WTC11 (cell line): Measurements from ENCODE around the gene GABBR1. TPM values are rescaled to one million over a fixed set of nuclear protein-coding genes. Genes with fewer than 3 reads are reported as not detected.
"Not testable (repeated sequence)": the region's sequence is repeated elsewhere in the genome, so short reads cannot be mapped to it uniquely, and the experiment has no call there.

Source experiments
- ATAC-seq: fragments of 200-7000 bp; cut with Tn5 transposase; 2 replicates; pipeline ENCODE4 v1.10.0; 2021; ENCODE audit warnings: mild to moderate bottlenecking, moderate library complexity
- CTCF ChIA-PET: fragments of 300-600 bp; sonication (Branson Sonifier 250); formaldehyde crosslinking; loops from one replicate; lab custom pipeline; 2021; ENCODE audit warnings: antibody characterized with exemption; lab: Charles Lee
- POLR2A ChIA-PET: fragments of 350-600 bp; sonication (Branson Sonifier 250); formaldehyde crosslinking; loops from one replicate; lab custom pipeline; 2021; ENCODE audit warnings: antibody characterized with exemption; lab: Charles Lee
- DNase-seq: peaks from one replicate; pipeline ENCODE4 v3.0.0; 2021; ENCODE audit warnings: low spot score
- H3K27ac Mint-ChIP-seq: 2 replicates; pipeline ENCODE4 v1.8.0; 2021; ENCODE audit warnings: mixed read lengths
- H3K27me3 Mint-ChIP-seq: 2 replicates; pipeline ENCODE4 v1.8.0; 2021; ENCODE audit warnings: low read depth, mild to moderate bottlenecking, moderate library complexity, mixed read lengths
- H3K36me3 Mint-ChIP-seq: 2 replicates; pipeline ENCODE4 v1.8.0; 2021; ENCODE audit warnings: mixed read lengths
- H3K4me1 Mint-ChIP-seq: 2 replicates; pipeline ENCODE4 v1.8.0; 2022; ENCODE audit warnings: mixed read lengths
- H3K4me3 Mint-ChIP-seq: 2 replicates; pipeline ENCODE4 v1.8.0; 2021; ENCODE audit warnings: mild to moderate bottlenecking, moderate library complexity, mixed read lengths
- H3K9me3 Mint-ChIP-seq: 2 replicates; pipeline ENCODE4 v1.8.0; 2021; ENCODE audit warnings: mixed read lengths
- AFF4 ChIP-seq: sonication (generic); formaldehyde crosslinking; IDR thresholded peaks from 2 replicates; pipeline ENCODE4 v1.8.1; 2023; ENCODE audit warnings: mild to moderate bottlenecking, missing genetic modification reagents, borderline replicate concordance
- AR ChIP-seq: fragments of 250-450 bp; sonication (Bioruptor Pico); IDR thresholded peaks from 2 replicates; pipeline ENCODE4 v1.9.0; 2021; ENCODE audit warnings: mild to moderate bottlenecking
- CREB1 ChIP-seq: sonication (generic); formaldehyde crosslinking; IDR thresholded peaks from 2 replicates; pipeline ENCODE4 v1.8.0; 2023; ENCODE audit warnings: mild to moderate bottlenecking, missing genetic modification reagents
- E2F1 ChIP-seq: sonication (generic); formaldehyde crosslinking; IDR thresholded peaks from 2 replicates; pipeline ENCODE4 v1.8.0; 2022; ENCODE audit warnings: mild to moderate bottlenecking, missing genetic modification reagents
- FOXK1 ChIP-seq: sonication (generic); formaldehyde crosslinking; IDR thresholded peaks from 2 replicates; pipeline ENCODE4 v1.8.0; 2022; ENCODE audit warnings: mild to moderate bottlenecking, moderate library complexity, missing genetic modification reagents
- FOXP4 ChIP-seq: sonication (generic); formaldehyde crosslinking; IDR thresholded peaks from 2 replicates; pipeline ENCODE4 v1.8.0; 2022; ENCODE audit warnings: mild to moderate bottlenecking, missing genetic modification reagents
- HMGA2 ChIP-seq: fragments of 250-450 bp; sonication (Bioruptor Pico); IDR thresholded peaks from 2 replicates; pipeline ENCODE4 v1.4.0; 2021; ENCODE audit warnings: mild to moderate bottlenecking, moderate library complexity
- KAT7 ChIP-seq: sonication (generic); formaldehyde crosslinking; IDR thresholded peaks from 2 replicates; pipeline ENCODE4 v1.8.1; 2023; ENCODE audit warnings: missing genetic modification reagents, mild to moderate bottlenecking, borderline replicate concordance
- MAX ChIP-seq: sonication (generic); formaldehyde crosslinking; IDR thresholded peaks from 2 replicates; pipeline ENCODE4 v1.8.0; 2022; ENCODE audit warnings: mild to moderate bottlenecking, missing genetic modification reagents
- PRDM15 ChIP-seq: sonication (generic); formaldehyde crosslinking; IDR thresholded peaks from 2 replicates; pipeline ENCODE4 v1.8.0; 2022; ENCODE audit warnings: missing genetic modification reagents
- RELA ChIP-seq: sonication (generic); formaldehyde crosslinking; IDR thresholded peaks from 2 replicates; pipeline ENCODE4 v1.8.1; 2022; ENCODE audit warnings: missing genetic modification reagents, mild to moderate bottlenecking, borderline replicate concordance
- SP1 ChIP-seq: sonication (generic); formaldehyde crosslinking; conservative IDR thresholded peaks from 2 replicates; pipeline ENCODE4 v1.8.1; 2022; ENCODE audit warnings: missing genetic modification reagents
- TEAD1 ChIP-seq: sonication (generic); formaldehyde crosslinking; IDR thresholded peaks from 2 replicates; pipeline ENCODE4 v1.8.0; 2022; ENCODE audit warnings: mild to moderate bottlenecking, missing genetic modification reagents
- USF2 ChIP-seq: sonication (generic); formaldehyde crosslinking; IDR thresholded peaks from 2 replicates; pipeline ENCODE4 v1.8.1; 2023; ENCODE audit warnings: mild to moderate bottlenecking, missing genetic modification reagents, moderate library complexity
- total RNA-seq: library from RNA; stranded (reverse); gene quantifications from 3 replicates; pipeline ENCODE4 v1.2.3, GENCODE V29; 2021

Gene GABBR1
- total RNA-seq, 1 experiment from 2014 or later: 107 TPM

- ATAC-seq: not testable (repeated sequence)
Observed at GRCh38 chr6:29672116-29672515, 39.1 kb upstream of the GABBR1 start.

GRCh38 chr6:29671026-29671425 is 38.0 kb upstream of the GABBR1 start:
- ChIA-PET CTCF (interaction anchor here (0.8 to 6.2 kb wide), 5 partner anchors 9 to 25 kb away, joined by 3 to 58 read pairs (median 9); no protein-coding TSS in a partner anchor), POLR2A (interaction anchor here (0.6 kb wide), 1 partner anchor 74 kb away, joined by 3 read pairs; no protein-coding TSS in a partner anchor)
- Mint-ChIP-seq H3K9me3 (no peaks in the 10 kb centered on the region), H3K27ac (no peak overlapping the region), H3K4me1 (peaks cover 44% of the 10 kb centered on the region), H3K36me3 (0 out of 2 replicates have a peak, but pooled peaks cover 3% of the 10 kb centered on the region), H3K27me3 (peaks cover 42% of the 10 kb centered on the region), H3K4me3 (no peak overlapping the region)
- TF ChIP-seq PRDM15 (CRISPR knock-in tag) (no peak), CREB1 (CRISPR knock-in tag) (no peak)
- no peak for ATAC-seq
- no peak for DNase-seq

More at GRCh38 chr6:29672116-29672515, 39.1 kb upstream of the GABBR1 start:
- H3K27me3 Mint-ChIP-seq: peaks cover 44% of the 10 kb centered on the region
- H3K4me3 Mint-ChIP-seq, DNase-seq, H3K9me3 Mint-ChIP-seq, POLR2A ChIA-PET, H3K36me3 Mint-ChIP-seq, H3K27ac Mint-ChIP-seq: not testable (repeated sequence)
- peak; percentile 44; the same call in 1 of the 2 replicates for TF ChIP-seq HMGA2 (CRISPR knock-in tag)
- CTCF ChIA-PET: interaction anchor here (1.1 to 6.2 kb wide), 4 partner anchors 13 to 23 kb away, joined by 3 to 58 read pairs (median 22); no protein-coding TSS in a partner anchor
- H3K4me1 Mint-ChIP-seq: peaks cover 44% of the 10 kb centered on the region

GRCh38 chr6:29667158-29667557 is 34.2 kb upstream of the GABBR1 start:
- H3K27ac Mint-ChIP-seq: peak overlapping the region; percentile 99
- peaks cover 28% of the 10 kb centered on the region for H3K27me3 Mint-ChIP-seq
- H3K9me3 Mint-ChIP-seq: no peaks in the 10 kb centered on the region
- ATAC-seq (peak; percentile 83), DNase-seq (peak; percentile 47)
- ChIA-PET CTCF (interaction anchor here (1.0 to 2.9 kb wide), 10 partner anchors 10 to 168 kb away, joined by 3 to 107 read pairs (median 18); partner anchors contain the start of genes GABBR1 and ZFP57), POLR2A (interaction anchor here (0.6 to 2.4 kb wide), 5 partner anchors 8 to 71 kb away, joined by 3 to 14 read pairs (median 6); partner anchors contain the start of gene GABBR1)
- H3K4me1 Mint-ChIP-seq: peaks cover 67% of the 10 kb centered on the region
- H3K36me3 Mint-ChIP-seq: no peaks in the 10 kb centered on the region
- peak overlapping the region; percentile 14 for H3K4me3 Mint-ChIP-seq
- TF ChIP-seq TEAD1 (CRISPR knock-in tag) (peak; percentile 34; the same call in 1 of the 2 replicates), E2F1 (CRISPR knock-in tag) (no peak), USF2 (CRISPR knock-in tag) (no peak), AR (no peak), FOXK1 (CRISPR knock-in tag) (0 out of 2 replicates have a peak, but pooled peaks have one; percentile 9), RELA (CRISPR knock-in tag) (no peak), AFF4 (CRISPR knock-in tag) (no peak), KAT7 (CRISPR knock-in tag) (0 out of 2 replicates have a peak, but pooled peaks have one; percentile 33), FOXP4 (CRISPR knock-in tag) (peak; percentile 48; the same call in 1 of the 2 replicates), SP1 (no peak; the same call in 1 of the 2 replicates), MAX (CRISPR knock-in tag) (0 out of 2 replicates have a peak, but pooled peaks have one; percentile 20)
